Caco-2 (cell line): ENCODE measurements around the gene CASZ1. TPM values are rescaled to one million over a fixed set of nuclear protein-coding genes. Genes with fewer than 3 reads are reported as not detected.

ENCODE experiments used
- BruUV-seq: library from RNA; stranded (reverse); fragments of 400-500 nt; replicated peaks from 2 replicates; lab custom pipeline; 2021; lab: Mats Ljungman, UMichigan
- CTCF ChIA-PET: fragments of 300-600 bp; sonication (Branson Sonifier 250); formaldehyde crosslinking; loops from one replicate; lab custom pipeline; 2022; ENCODE audit warnings: antibody characterized with exemption; lab: Charles Lee
- POLR2A ChIA-PET: fragments of 300-600 bp; sonication (Branson Sonifier 250); formaldehyde crosslinking; loops from one replicate; lab custom pipeline; 2022; ENCODE audit warnings: antibody characterized with exemption; lab: Charles Lee
- DNase-seq, 2 experiments: peaks; one replicate each; pipeline versions ENCODE4 v3.0.0 to v3.0.0-alpha.2; 2020 to 2022
- H3K27me3 ChIP-seq: replicated peaks from 2 replicates; pipeline ENCODE4 v1.6.0; 2011; ENCODE audit warnings: low read length; ENCODE audit not compliant: control insufficient read depth, insufficient read depth
- H3K36me3 ChIP-seq: 2 replicates; pipeline ENCODE4 v1.5.1; 2011; ENCODE audit warnings: low read length; ENCODE audit not compliant: control insufficient read depth, insufficient read depth
- H3K4me1 ChIP-seq: fragments of 250-450 bp; sonication (Bioruptor Pico); 2 replicates; pipeline ENCODE4 v1.5.1; 2020; ENCODE audit warnings: mild to moderate bottlenecking
- H3K4me3 ChIP-seq: 2 replicates; pipeline ENCODE4 v1.5.1; 2011; ENCODE audit warnings: low read depth, mild to moderate bottlenecking, control low read depth, low read length
- H3K9me3 ChIP-seq: fragments of 250-450 bp; sonication (Bioruptor Pico); 2 replicates; pipeline ENCODE4 v1.5.1; 2020; ENCODE audit warnings: mild to moderate bottlenecking, moderate library complexity
- H3K27ac Mint-ChIP-seq: one replicate; pipeline ENCODE4 v1.8.0; 2022; ENCODE audit warnings: mixed read lengths; ENCODE audit not compliant: unreplicated experiment
- H3K27me3 Mint-ChIP-seq: one replicate; pipeline ENCODE4 v1.8.0; 2022; ENCODE audit warnings: mixed read lengths; ENCODE audit not compliant: insufficient read depth, unreplicated experiment
- H3K36me3 Mint-ChIP-seq: one replicate; pipeline ENCODE4 v1.8.0; 2022; ENCODE audit warnings: mild to moderate bottlenecking, mixed read lengths; ENCODE audit not compliant: insufficient read depth, unreplicated experiment
- H3K4me1 Mint-ChIP-seq: one replicate; pipeline ENCODE4 v1.8.0; 2022; ENCODE audit warnings: low read depth, mixed read lengths; ENCODE audit not compliant: unreplicated experiment
- H3K4me3 Mint-ChIP-seq: one replicate; pipeline ENCODE4 v1.8.0; 2022; ENCODE audit warnings: mild to moderate bottlenecking, moderate library complexity, mixed read lengths; ENCODE audit not compliant: unreplicated experiment
- H3K9me3 Mint-ChIP-seq: one replicate; pipeline ENCODE4 v1.8.0; 2022; ENCODE audit warnings: mixed read lengths; ENCODE audit not compliant: unreplicated experiment
- CTCF ChIP-seq, 2 experiments: fragments of 200-600 bp in 1 of 2; IDR thresholded peaks; 1 replicate in 1 of 2; 2 replicates in 1 of 2; pipeline versions ENCODE4 v1.5.1 to v1.8.0; 2011 to 2022; ENCODE audit warnings: antibody characterized with exemption in 1 of 2, control low read depth in 1 of 2, inconsistent platforms in 1 of 2, low read depth in 1 of 2, low read length in 1 of 2, mild to moderate bottlenecking in 1 of 2, moderate library complexity in 1 of 2; ENCODE audit not compliant: insufficient read depth in 1 of 2, severe bottlenecking in 1 of 2, unreplicated experiment in 1 of 2
- intact Hi-C: fragments of 100-400 bp; cut with micrococcal nuclease; formaldehyde crosslinking; loops from one replicate; pipeline ENCODE4 v1.10.0; 2022; ENCODE audit not compliant: unreplicated experiment
- total RNA-seq: library from RNA; stranded (reverse); gene quantifications from 2 replicates; pipeline ENCODE4 v1.2.3, GENCODE V29; 2022

CASZ1 gene
- total RNA-seq, 1 experiment from 2014 or later = 10.9 TPM

- H3K9me3 Mint-ChIP-seq = no peaks in the 10 kb centered on the region
- no peaks in the 10 kb centered on the region for H3K27me3 ChIP-seq
- intact Hi-C loops = no loop called here
- no peak overlapping the region for H3K27ac Mint-ChIP-seq
- no peaks in the 10 kb centered on the region; the same call in 1 of the 2 replicates for H3K36me3 ChIP-seq
- ChIA-PET CTCF (no interaction called here), POLR2A (no interaction called here)
- no peak overlapping the region for H3K4me3 ChIP-seq
- DNase-seq = no peak
- no peak for TF ChIP-seq CTCF (IDR thresholded peaks at IDR 0.05; ENCODE audit: insufficient read depth in 1 of 2, low read depth in 1 of 2, low read length in 1 of 2, severe bottlenecking in 1 of 2, unreplicated experiment in 1 of 2)
- no peaks in the 10 kb centered on the region for H3K9me3 ChIP-seq
- H3K36me3 Mint-ChIP-seq = no peaks in the 10 kb centered on the region
- H3K4me1 ChIP-seq = no peaks in the 10 kb centered on the region
- no peaks in the 10 kb centered on the region for H3K4me1 Mint-ChIP-seq
- BruUV-seq = no TSS peak
- no peak overlapping the region for H3K4me3 Mint-ChIP-seq
- H3K27me3 Mint-ChIP-seq = no peaks in the 10 kb centered on the region
Measured at GRCh38 chr1:10617318-10617717, 179.1 kb downstream of the CASZ1 start.

GRCh38 chr1:10616696-10617095 is 179.8 kb downstream of the CASZ1 start:
- no peak overlapping the region for H3K4me3 Mint-ChIP-seq
- H3K9me3 Mint-ChIP-seq = no peaks in the 10 kb centered on the region
- POLR2A ChIA-PET = interaction anchor here (0.6 kb wide), 1 partner anchor 171 kb away, joined by 7 read pairs; no protein-coding TSS in a partner anchor
- Histone ChIP-seq H3K4me1 (no peaks in the 10 kb centered on the region), H3K9me3 (no peaks in the 10 kb centered on the region), H3K36me3 (no peaks in the 10 kb centered on the region; the same call in 1 of the 2 replicates), H3K27me3 (no peaks in the 10 kb centered on the region), H3K4me3 (no peak overlapping the region)
- intact Hi-C loops = no loop called here
- no peak for DNase-seq
- no peaks in the 10 kb centered on the region for H3K27me3 Mint-ChIP-seq
- no peak overlapping the region for H3K27ac Mint-ChIP-seq
- CTCF ChIA-PET = no interaction called here
- no TSS peak for BruUV-seq
- no peak for TF ChIP-seq CTCF (IDR thresholded peaks at IDR 0.05; ENCODE audit: insufficient read depth in 1 of 2, low read depth in 1 of 2, low read length in 1 of 2, severe bottlenecking in 1 of 2, unreplicated experiment in 1 of 2)
- no peaks in the 10 kb centered on the region for H3K36me3 Mint-ChIP-seq
- no peaks in the 10 kb centered on the region for H3K4me1 Mint-ChIP-seq

GRCh38 chr1:10615932-10616671 is 180.3 kb downstream of the CASZ1 start:
- POLR2A ChIA-PET = interaction anchor here (0.6 kb wide), 1 partner anchor 170 kb away, joined by 7 read pairs; no protein-coding TSS in a partner anchor
- no peaks in the 10 kb centered on the region for H3K27me3 Mint-ChIP-seq
- H3K4me3 ChIP-seq = no peak overlapping the region
- TF ChIP-seq CTCF (IDR thresholded peaks at IDR 0.05; ENCODE audit: insufficient read depth in 1 of 2, low read depth in 1 of 2, low read length in 1 of 2, severe bottlenecking in 1 of 2, unreplicated experiment in 1 of 2) = no peak
- BruUV-seq = no TSS peak
- H3K36me3 Mint-ChIP-seq = no peaks in the 10 kb centered on the region
- H3K4me3 Mint-ChIP-seq = no peak overlapping the region
- no peaks in the 10 kb centered on the region for H3K4me1 ChIP-seq
- no peaks in the 10 kb centered on the region; the same call in 1 of the 2 replicates for H3K36me3 ChIP-seq
- intact Hi-C loops = no loop called here
- CTCF ChIA-PET = interaction anchor here (0.6 kb wide), 1 partner anchor 284 kb away, joined by 3 read pairs; no protein-coding TSS in a partner anchor
- no peaks in the 10 kb centered on the region for H3K27me3 ChIP-seq
- no peak overlapping the region for H3K27ac Mint-ChIP-seq
- no peak for DNase-seq
- H3K4me1 Mint-ChIP-seq = no peaks in the 10 kb centered on the region
- H3K9me3 ChIP-seq = no peaks in the 10 kb centered on the region
- H3K9me3 Mint-ChIP-seq = no peaks in the 10 kb centered on the region
